Measurements from ENCODE around the gene PPP1R17.

PPP1R17 gene

DNA sequence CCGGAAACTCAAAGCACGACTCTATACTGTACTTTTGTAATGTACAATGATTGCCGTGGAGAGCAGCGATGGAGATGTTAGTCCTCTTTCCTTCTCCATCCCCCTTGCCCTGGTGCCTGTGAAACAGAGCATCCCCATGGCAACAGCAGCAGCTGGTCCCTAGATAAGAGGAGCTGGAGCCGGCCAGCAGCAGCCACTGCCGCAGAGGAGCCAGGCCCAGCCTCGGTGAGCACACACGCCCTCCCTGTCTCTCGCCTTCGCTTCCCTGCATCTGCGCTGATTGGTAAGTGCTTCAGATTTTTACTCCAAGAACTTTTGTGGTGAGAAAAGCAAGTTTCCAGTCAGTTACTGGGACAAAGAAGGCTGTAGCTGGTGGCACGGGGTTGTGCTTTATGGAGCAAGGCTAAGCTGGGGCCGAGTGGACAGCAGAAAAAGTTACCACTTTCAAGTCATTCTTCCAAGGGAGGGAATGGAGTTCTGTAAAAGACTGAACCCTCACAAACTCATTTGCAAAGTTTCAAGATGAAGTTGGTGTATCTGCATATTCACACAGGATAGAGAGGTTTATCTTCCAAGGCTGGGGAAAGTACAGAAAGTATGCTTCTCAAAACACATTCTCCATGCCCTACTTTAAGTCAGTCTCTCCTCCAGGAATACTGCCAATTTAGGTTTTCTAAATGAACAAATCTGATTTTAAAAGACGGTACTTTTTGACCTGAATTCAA is at the start of gene PPP1R17:
Gene PPP1R17, plus strand, starts transcription at position 192 of the 725 bp plus-strand sequence. CDS start 5,227 bp downstream, outside the sequence.
- H3K27ac Mint-ChIP-seq, result no peak within 1 kb of the TSS
- ATAC-seq (replicated peaks), result no peak
- no peak within 1 kb of the TSS for H3K4me3 Mint-ChIP-seq
- peaks cover 0 to 2% of the 10 kb centered on the region in 2 donors for H3K9me3 Mint-ChIP-seq
- H3K27me3 Mint-ChIP-seq, result peaks cover 0 to 5% of the 10 kb centered on the region in 2 donors
- DNase-seq, result no peak
- peaks cover 15 to 23% of the 10 kb centered on the region in 2 donors for H3K4me1 Mint-ChIP-seq
- H3K36me3 Mint-ChIP-seq, result no peaks in the 10 kb centered on the region

DNA sequence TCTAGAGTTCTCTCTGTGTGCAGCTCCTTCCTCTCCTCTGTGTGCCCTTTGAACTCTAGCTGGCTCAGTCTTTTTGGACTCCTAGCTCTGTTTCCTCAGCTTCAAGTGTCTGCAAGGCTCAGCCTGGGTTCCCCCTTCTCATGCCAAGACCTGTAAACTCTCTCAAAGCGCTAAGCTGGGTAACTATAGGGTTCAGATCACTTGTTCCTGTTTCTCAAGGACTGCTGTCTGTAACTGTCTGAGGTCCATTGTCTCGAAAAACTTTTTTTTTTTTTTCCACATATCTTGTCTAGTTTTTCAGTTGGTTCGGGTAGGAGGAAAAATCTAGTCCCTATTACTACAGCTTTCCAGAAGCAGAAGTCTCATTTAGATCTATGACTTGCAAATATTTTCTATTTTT is 46.6 kb upstream of the PPP1R17 start:
- no peaks in the 10 kb centered on the region for H3K4me1 Mint-ChIP-seq
- no peak for ATAC-seq (replicated peaks)
- H3K36me3 Mint-ChIP-seq, result no peaks in the 10 kb centered on the region
- H3K27me3 Mint-ChIP-seq, result no peaks in the 10 kb centered on the region
- DNase-seq, result no peak
- H3K27ac Mint-ChIP-seq, result no peak overlapping the region
- H3K9me3 Mint-ChIP-seq, result no peaks in the 10 kb centered on the region
- no peak overlapping the region for H3K4me3 Mint-ChIP-seq

DNA sequence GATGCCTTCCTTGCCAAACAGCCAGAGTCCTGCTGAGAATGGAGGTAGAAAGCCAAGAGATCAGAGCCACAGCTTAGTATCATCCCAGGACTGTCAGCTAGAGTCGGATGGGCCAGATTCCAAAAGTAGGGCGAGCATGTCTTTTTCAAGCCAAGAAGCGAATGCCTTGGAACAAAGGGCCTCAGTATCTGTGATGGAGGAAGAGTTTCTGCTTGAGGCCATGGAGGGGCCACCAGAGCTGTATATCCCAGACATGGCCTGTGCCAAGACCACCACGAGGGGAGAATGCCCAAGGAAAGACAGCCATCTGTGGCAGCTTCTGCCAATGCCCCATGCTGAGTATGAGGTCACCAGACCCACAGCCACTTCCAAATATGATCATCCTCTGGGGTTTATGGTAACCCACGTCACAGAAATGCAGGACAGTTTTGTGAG is 44.3 kb upstream of the PPP1R17 start:
- Mint-ChIP-seq H3K4me1 (no peaks in the 10 kb centered on the region), H3K4me3 (no peak overlapping the region), H3K36me3 (no peaks in the 10 kb centered on the region), H3K27me3 (no peaks in the 10 kb centered on the region), H3K9me3 (no peaks in the 10 kb centered on the region), H3K27ac (no peak overlapping the region)
- ATAC-seq (replicated peaks) (no peak), DNase-seq (no peak)

DNA sequence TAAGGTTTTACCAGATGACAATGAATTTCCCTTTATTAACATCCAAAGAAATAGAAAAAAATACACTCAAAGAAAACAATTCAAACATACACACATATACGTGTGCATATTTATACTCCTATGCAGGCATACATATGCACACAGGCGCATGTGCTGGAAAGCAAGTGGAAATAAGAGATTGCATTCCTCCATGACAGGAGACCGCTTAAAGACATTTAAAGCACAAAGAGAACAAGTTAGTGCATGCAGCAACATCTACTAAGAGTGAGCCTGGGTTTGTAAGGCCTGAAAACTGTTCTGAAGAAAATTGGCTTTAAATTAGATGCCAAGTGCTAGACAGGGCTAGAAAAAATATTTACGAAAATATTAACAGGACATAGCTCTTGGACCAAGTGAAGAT is 40.1 kb upstream of the PPP1R17 start:
- no peak overlapping the region for H3K27ac Mint-ChIP-seq
- ATAC-seq (replicated peaks), result no peak
- H3K36me3 Mint-ChIP-seq, result no peaks in the 10 kb centered on the region

DNA sequence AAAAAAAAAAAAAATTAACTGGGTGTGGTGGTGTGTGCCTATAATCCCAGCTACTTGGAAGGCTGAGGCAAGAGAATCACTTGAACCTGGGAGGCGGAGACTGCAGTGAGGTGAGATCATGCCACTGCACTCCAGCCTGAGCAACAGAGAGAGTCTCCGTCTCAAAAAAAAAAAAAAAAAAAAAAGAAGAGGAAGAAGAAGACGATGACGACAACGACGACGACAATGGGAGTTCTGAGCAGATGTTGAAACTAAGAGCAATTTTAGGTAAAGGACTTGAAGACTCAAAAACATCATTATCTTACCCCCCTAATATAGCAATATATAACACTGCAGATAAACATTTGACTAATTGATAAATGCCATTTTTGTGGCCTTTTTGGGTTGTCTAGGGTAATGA is 39.5 kb upstream of the PPP1R17 start:
- ATAC-seq (replicated peaks), result no peak
- Mint-ChIP-seq H3K27ac (no peak overlapping the region), H3K27me3 (no peaks in the 10 kb centered on the region), H3K9me3 (no peaks in the 10 kb centered on the region), H3K4me1 (no peaks in the 10 kb centered on the region), H3K36me3 (no peaks in the 10 kb centered on the region), H3K4me3 (no peak overlapping the region)
- no peak for DNase-seq

More for the DNA sequence above, 40.1 kb upstream of the PPP1R17 start:
- H3K9me3 Mint-ChIP-seq, result no peaks in the 10 kb centered on the region
- H3K4me3 Mint-ChIP-seq, result no peak overlapping the region
- no peaks in the 10 kb centered on the region for H3K27me3 Mint-ChIP-seq
- no peak for DNase-seq
- no peaks in the 10 kb centered on the region for H3K4me1 Mint-ChIP-seq

DNA sequence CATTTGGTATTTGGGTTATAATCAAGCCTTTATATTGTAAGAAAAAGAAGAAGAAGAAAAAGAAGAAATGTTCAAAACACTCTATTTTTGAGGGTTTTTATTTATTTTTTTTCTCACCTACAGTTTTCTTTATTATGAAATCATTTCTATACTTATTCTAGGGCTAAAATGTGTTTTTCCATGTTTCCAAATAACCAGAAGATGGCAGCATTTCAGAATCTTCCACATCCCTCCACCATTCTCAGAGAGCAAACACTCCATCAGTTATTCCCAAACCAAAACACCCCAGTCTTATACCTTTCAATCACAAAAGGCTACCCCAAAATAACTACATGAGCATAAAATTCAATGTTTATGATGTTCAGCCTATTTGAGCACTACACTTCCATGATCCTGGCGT is 38.7 kb upstream of the PPP1R17 start:
- Mint-ChIP-seq H3K36me3 (no peaks in the 10 kb centered on the region), H3K4me3 (no peak overlapping the region), H3K9me3 (no peaks in the 10 kb centered on the region), H3K27ac (no peak overlapping the region), H3K27me3 (no peaks in the 10 kb centered on the region), H3K4me1 (no peaks in the 10 kb centered on the region)
- no peak for DNase-seq
- no peak for ATAC-seq (replicated peaks)

DNA sequence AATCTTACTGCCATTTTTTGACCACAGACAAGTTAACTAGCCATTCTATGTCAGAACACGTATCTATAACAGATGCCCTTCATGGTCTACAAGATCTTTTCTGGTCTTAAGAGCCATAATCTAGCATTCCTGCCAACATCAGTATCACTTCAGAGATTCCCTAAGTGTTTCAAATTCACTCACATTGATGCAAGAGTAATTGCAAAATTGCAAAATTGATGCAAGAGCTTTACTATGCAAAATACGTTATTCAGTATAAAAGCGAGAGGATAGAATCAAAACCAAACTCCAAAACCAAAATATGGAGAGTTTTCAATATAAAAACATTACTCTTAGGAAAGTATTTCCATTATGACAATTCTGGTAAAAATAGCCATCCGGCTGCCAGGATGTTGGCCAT is 38.1 kb upstream of the PPP1R17 start:
- H3K9me3 Mint-ChIP-seq, result no peaks in the 10 kb centered on the region
- ATAC-seq (replicated peaks), result no peak
- DNase-seq, result no peak
- no peaks in the 10 kb centered on the region for H3K36me3 Mint-ChIP-seq
- H3K27me3 Mint-ChIP-seq, result no peaks in the 10 kb centered on the region
- no peak overlapping the region for H3K27ac Mint-ChIP-seq
- no peaks in the 10 kb centered on the region for H3K4me1 Mint-ChIP-seq
- no peak overlapping the region for H3K4me3 Mint-ChIP-seq

DNA sequence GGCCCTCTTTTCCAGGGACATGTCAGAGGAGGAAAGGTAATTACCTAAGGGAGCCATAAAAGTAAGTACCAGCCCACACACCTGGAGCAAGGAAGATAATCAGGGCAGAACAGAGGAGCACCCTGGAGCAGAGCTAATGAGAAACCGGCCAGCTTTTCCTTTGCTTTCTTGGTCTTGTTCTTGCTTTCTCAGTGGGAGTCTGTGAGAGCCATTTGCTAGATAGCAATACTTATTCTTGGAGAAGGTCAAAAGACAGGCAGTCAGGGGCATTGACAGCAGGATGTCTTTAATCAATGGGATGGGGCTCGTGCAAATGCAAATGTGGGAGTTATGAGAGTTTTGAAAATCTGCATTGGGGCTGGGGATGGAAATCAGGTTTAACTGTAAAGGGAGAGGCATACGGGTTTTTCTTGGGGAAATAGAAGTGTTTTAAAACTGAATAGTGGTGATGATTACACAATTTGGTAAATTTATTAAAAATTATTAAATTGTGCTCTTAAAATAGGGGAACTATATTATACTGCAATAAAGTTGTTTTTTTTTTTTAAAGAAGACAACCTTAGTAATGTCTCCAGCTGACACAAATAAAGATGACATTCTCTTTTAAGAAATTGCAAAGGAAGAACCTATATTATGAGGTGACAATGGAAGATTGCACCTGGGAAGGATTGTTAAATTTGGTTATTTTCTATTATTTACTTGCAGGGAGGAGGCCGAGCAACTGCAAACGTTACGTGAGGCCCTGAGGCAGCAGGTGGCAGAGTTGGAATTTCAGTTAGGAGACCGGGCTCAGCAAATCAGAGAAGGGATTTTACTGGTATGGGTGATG is 35.6 kb upstream of the PPP1R17 start:
- H3K4me3 Mint-ChIP-seq, result no peak overlapping the region
- H3K9me3 Mint-ChIP-seq, result no peaks in the 10 kb centered on the region
- H3K27ac Mint-ChIP-seq, result no peak overlapping the region
- ATAC-seq (replicated peaks) (no peak), DNase-seq (no peak)
- no peaks in the 10 kb centered on the region for H3K27me3 Mint-ChIP-seq
- H3K4me1 Mint-ChIP-seq, result no peaks in the 10 kb centered on the region
- no peaks in the 10 kb centered on the region for H3K36me3 Mint-ChIP-seq

DNA sequence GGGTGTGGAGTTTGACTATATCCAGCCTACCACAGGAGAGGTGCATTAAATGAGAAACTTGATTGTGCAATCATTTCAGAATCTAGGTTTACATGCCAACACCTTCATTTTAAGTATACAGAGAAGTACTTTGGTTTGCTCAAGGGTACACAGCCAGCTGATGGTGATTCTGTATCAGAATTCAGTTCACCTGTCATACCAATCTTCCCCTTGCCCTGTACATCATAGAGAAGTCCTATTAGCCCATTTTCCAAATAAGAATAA is 35.0 kb upstream of the PPP1R17 start:
- Mint-ChIP-seq H3K4me3 (no peak overlapping the region), H3K36me3 (no peaks in the 10 kb centered on the region), H3K27ac (no peak overlapping the region), H3K4me1 (no peaks in the 10 kb centered on the region), H3K9me3 (no peaks in the 10 kb centered on the region), H3K27me3 (no peaks in the 10 kb centered on the region)
- DNase-seq (no peak), ATAC-seq (replicated peaks) (no peak)

DNA sequence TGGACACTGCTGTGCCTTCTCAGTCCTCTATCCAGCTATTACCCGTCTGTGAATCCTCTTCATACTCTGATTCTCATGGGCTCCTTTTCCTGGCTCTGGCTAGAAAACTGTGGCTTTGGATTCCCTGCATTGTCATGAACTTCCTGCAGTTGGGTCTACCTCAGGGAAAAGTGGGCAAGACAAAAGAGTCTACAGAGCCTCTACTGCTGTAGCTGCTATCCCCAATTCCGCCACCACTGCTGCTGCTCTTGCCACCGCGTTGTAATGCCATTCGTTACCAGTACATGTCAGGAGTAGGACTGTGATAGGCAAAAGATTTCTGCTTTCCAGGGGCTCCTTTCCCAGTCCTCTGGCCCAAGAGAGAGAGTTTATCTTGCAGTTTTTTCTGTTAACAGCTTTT is 23.9 kb upstream of the PPP1R17 start:
- DNase-seq (no peak), ATAC-seq (replicated peaks) (no peak)
- H3K4me1 Mint-ChIP-seq, result no peaks in the 10 kb centered on the region
- no peaks in the 10 kb centered on the region for H3K36me3 Mint-ChIP-seq
- H3K4me3 Mint-ChIP-seq, result no peak overlapping the region
- no peaks in the 10 kb centered on the region for H3K27me3 Mint-ChIP-seq
- peaks cover 0 to 1% of the 10 kb centered on the region in 2 donors for H3K9me3 Mint-ChIP-seq
- H3K27ac Mint-ChIP-seq, result no peak overlapping the region

DNA sequence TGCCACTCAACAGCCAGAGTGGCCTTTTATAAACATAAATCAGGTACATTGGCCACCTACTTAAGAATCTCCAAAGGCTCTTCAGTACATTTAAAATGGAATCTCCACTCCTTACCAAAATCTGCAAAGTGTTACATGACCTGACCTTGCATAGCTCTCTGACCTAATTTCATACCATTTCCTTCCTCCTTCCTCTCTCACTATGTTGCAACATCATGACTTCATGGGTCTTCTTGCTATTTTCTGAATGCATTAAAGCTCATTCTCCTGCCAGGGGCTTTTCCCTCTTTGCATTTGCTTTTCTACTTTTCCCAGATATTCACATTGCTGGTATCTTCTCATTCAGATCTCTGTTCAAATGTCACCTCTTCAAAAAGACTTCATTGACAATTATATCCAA is 22.1 kb upstream of the PPP1R17 start:
- Mint-ChIP-seq H3K4me3 (no peak overlapping the region), H3K27me3 (no peaks in the 10 kb centered on the region), H3K4me1 (no peaks in the 10 kb centered on the region), H3K36me3 (no peaks in the 10 kb centered on the region), H3K27ac (no peak overlapping the region), H3K9me3 (peaks cover 0 to 1% of the 10 kb centered on the region in 2 donors)
- no peak for DNase-seq
- no peak for ATAC-seq (replicated peaks)

DNA sequence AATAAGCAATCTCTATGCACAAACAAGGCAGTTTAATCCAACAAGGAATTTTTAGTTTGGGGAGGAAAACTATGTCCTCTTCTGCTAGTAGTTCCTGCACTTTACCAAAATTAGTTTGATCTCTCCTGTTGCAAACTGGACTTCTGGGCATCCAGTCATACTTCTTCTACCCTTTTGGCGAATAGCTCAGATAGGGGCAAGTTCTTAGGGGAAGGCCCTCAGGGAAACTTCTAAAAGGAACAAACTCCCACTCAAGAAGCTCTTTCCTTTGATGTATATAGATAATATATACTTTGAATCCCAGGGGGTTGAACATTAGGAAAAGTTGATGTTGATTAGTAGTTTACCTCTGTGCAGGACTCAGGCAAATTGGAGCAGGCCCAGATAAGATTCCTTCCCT is 21.5 kb upstream of the PPP1R17 start:
- Mint-ChIP-seq H3K36me3 (no peaks in the 10 kb centered on the region), H3K9me3 (peaks cover 0 to under 1% of the 10 kb centered on the region in 2 donors), H3K27me3 (peaks cover 0 to 5% of the 10 kb centered on the region in 2 donors), H3K4me3 (no peak overlapping the region), H3K4me1 (no peaks in the 10 kb centered on the region), H3K27ac (no peak overlapping the region)
- DNase-seq (no peak), ATAC-seq (replicated peaks) (no peak)

DNA sequence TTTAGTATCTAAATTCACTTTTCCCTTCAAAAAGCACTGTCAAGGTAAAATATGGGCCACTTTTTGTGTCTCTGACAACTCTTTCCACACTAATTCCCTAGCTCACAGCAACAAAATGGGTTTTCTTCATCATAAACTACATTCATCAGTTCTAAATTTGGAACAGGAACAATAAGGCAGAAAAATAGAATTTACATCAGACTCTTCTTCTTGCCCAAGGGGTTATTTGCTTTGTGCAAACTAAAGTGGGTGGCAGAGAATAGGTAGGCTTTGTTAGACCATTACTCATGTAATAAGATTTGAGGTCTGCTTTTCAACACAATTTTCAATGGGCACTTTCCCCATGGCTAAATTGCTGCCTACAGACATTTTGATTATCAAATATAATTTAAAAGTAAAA is 17.6 kb upstream of the PPP1R17 start:
- Mint-ChIP-seq H3K4me3 (no peak overlapping the region), H3K27ac (no peak overlapping the region), H3K4me1 (no peaks in the 10 kb centered on the region), H3K9me3 (peaks cover 0 to 5% of the 10 kb centered on the region in 2 donors), H3K36me3 (no peaks in the 10 kb centered on the region), H3K27me3 (peaks cover 0 to 12% of the 10 kb centered on the region in 2 donors)
- DNase-seq (no peak), ATAC-seq (replicated peaks) (no peak)

DNA sequence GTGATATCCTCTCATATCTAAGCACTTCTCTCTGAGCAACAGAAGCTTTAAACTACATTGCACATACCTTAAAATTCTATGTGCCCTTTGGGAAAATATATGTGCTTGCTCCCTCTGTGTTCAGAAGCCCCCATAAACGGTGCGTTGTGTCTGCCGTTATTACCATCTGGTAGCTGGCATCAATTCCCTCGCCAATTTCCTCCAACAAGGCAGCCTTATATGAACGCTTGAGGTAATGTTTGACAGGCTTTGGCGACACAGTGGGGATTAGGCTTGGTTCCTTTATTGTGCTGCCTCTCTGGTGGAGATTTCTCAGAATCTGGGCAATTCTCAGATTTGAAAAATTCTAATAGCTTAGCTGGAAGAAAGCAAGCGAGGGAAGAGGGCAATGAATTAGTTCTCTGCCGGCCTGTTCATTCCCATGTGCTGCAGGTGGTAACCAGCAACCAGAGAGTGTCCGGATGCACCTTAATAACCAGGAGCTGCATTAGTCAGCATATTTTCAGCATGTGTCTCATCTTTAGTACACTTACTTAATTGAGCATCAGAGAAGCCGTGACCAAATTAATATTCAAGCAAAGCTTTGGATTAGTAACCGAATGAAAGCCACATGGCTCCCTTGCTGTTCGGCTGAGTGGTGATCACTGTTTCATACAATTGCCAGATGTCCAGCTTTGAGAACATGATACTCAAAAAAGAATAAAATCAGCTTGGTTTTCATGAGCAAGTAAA is 7.3 kb upstream of the PPP1R17 start:
- Mint-ChIP-seq H3K9me3 (peaks cover 0 to 5% of the 10 kb centered on the region in 2 donors), H3K27ac (no peak overlapping the region), H3K36me3 (no peaks in the 10 kb centered on the region), H3K27me3 (no peaks in the 10 kb centered on the region), H3K4me1 (no peaks in the 10 kb centered on the region), H3K4me3 (no peak overlapping the region)
- ATAC-seq (replicated peaks) (no peak), DNase-seq (no peak)
